AG04449 (cell line): ENCODE results near the gene PRIM1.
"Not testable (repeated sequence)": the region's sequence is repeated elsewhere in the genome, so short reads cannot be mapped to it uniquely, and the experiment has no call there.

Source experiments
- CTCF ChIA-PET: fragments of 350-600 bp; formaldehyde crosslinking; extraction: SDS; loops from one replicate; lab custom pipeline; 2021; ENCODE audit warnings: antibody characterized with exemption; lab: Yijun Ruan, JAX
- POLR2A ChIA-PET: fragments of 400-600, 350-600 bp; formaldehyde crosslinking; extraction: SDS; loops from one replicate; lab custom pipeline; 2020; ENCODE audit warnings: antibody characterized with exemption, inconsistent platforms; lab: Yijun Ruan, JAX
- DNase-seq: peaks from one replicate; pipeline ENCODE4 v3.0.0-alpha.2; 2010; ENCODE audit warnings: low read depth, low spot score
- H3K4me3 ChIP-seq: 2 replicates; pipeline ENCODE4 v1.5.1; 2011; ENCODE audit warnings: low read depth, mild to moderate bottlenecking, control low read depth, low read length
- CTCF ChIP-seq: IDR thresholded peaks from one replicate; pipeline ENCODE4 v1.5.1; 2011; ENCODE audit warnings: mild to moderate bottlenecking, moderate library complexity, low read length, control low read depth, inconsistent platforms; ENCODE audit not compliant: insufficient read depth; ENCODE audit errors: missing control alignments

Gene PRIM1

DNA sequence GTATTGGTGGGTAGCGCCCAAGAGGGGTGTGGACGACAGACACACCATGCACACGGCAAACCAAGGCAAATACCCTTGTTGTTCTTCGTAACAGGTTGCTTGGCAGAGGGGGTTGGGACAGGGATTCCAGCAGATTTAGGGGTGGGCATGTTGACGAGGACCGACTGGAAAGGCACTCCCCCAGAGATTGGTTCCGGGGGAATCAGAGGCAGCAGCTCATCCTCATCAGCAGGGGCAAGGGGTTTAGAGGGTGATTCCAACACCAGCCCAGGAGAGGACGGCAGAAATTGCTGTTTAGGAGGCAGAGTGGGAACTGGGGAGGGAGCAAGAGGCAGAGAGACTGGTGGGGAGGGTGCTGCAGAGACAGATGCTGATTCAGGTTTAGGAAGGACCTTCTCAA, 36.3 kb downstream of the PRIM1 start:
- DNase-seq, result no peak
- no peak overlapping the region for H3K4me3 ChIP-seq
- POLR2A ChIA-PET, result interaction anchor here (1.1 to 2.1 kb wide), 2 partner anchors 10 to 27 kb away, joined by 8 to 12 read pairs; partner anchors contain the start of genes NACA and PTGES3
- no peak for TF ChIP-seq CTCF
- CTCF ChIA-PET, result no interaction called here

- no peak overlapping the region for H3K4me3 ChIP-seq
- CTCF ChIA-PET, result interaction anchor here (1.4 kb wide), 1 partner anchor 9 kb away, joined by 3 read pairs; no protein-coding TSS in a partner anchor
- TF ChIP-seq CTCF, result no peak
- no peak for DNase-seq
- POLR2A ChIA-PET, result interaction anchor here (0.6 to 0.7 kb wide), 2 partner anchors 19 to 26 kb away, joined by 3 read pairs; no protein-coding TSS in a partner anchor
Observed at GRCh38 chr12:56714431-56714929, 37.6 kb downstream of the PRIM1 start.

DNA sequence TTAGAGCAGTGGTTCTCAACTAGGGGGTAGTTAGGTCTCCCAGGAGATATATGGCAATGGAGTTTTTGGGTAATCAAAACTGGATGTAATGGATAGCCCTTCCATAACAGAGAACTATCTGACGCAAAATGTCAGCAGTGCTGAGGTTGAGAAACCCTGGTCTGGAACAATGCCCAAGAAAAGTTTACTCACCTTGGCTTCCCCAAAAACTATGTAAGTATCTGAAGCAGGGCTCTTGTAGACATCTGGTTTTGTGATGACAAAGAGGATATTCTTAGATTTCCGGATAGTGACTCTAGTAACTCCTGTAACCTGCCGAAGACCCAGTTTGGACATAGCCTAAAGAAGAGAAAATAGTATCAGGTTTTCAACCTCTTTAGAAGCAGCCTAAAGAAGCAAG, 38.8 kb downstream of the PRIM1 start:
- DNase-seq, result no peak
- CTCF ChIA-PET, result interaction anchor here (1.0 to 1.4 kb wide), 2 partner anchors 8 to 10 kb away, joined by 3 read pairs; no protein-coding TSS in a partner anchor
- H3K4me3 ChIP-seq, result no peak overlapping the region
- TF ChIP-seq CTCF, result no peak
- POLR2A ChIA-PET, result no interaction called here

GRCh38 chr12:56709759-56710376, 42.3 kb downstream of the PRIM1 start:
- H3K4me3 ChIP-seq, result no peak overlapping the region
- CTCF ChIA-PET, result no interaction called here
- no peak for DNase-seq
- no peak for TF ChIP-seq CTCF
- POLR2A ChIA-PET, result interaction anchor here (0.9 to 1.2 kb wide), 2 partner anchors 14 to 16 kb away, joined by 3 to 7 read pairs; partner anchors contain the start of gene NACA

- CTCF ChIA-PET, result interaction anchor here (1.2 kb wide), 1 partner anchor 301 kb away, joined by 3 read pairs; no protein-coding TSS in a partner anchor
- POLR2A ChIA-PET, DNase-seq, H3K4me3 ChIP-seq: not testable (repeated sequence)
Observed at GRCh38 chr12:56704522-56704921, 47.6 kb downstream of the PRIM1 start.

GRCh38 chr12:56699020-56699661, 53.0 kb downstream of the PRIM1 start:
- ChIA-PET POLR2A (interaction anchor here (0.8 kb wide), 1 partner anchor 11 kb away, joined by 3 read pairs; the partner anchor contains the start of gene PTGES3), CTCF (no interaction called here)
- DNase-seq, result no peak
- H3K4me3 ChIP-seq, result no peak overlapping the region
- TF ChIP-seq CTCF, result no peak
